Neural progenitor cell (in vitro differentiated cells): ENCODE measurements around the gene RRP8. TPM values are rescaled to one million over a fixed set of nuclear protein-coding genes. Genes with fewer than 3 reads are reported as not detected.

Experiments used
- DNase-seq: peaks from one replicate; pipeline ENCODE4 v3.0.0-alpha.2; 2016; ENCODE audit warnings: low spot score
- H2AFZ ChIP-seq: fragments of 200-600 bp; sonication (generic); replicated peaks from 2 replicates; pipeline ENCODE4 v1.6.1; 2016; ENCODE audit warnings: antibody characterized with exemption
- H3F3A ChIP-seq: fragments of 200-600 bp; sonication (generic); 2 replicates; pipeline ENCODE4 v1.6.1; 2016; ENCODE audit warnings: antibody characterized with exemption, low read depth
- H3K27ac ChIP-seq: fragments of 200-600 bp; sonication (generic); 2 replicates; pipeline ENCODE4 v1.5.1; 2016; ENCODE audit warnings: mild to moderate bottlenecking
- H3K27me3 ChIP-seq: fragments of 200-600 bp; sonication (generic); 2 replicates; pipeline ENCODE4 v1.6.1; 2016; ENCODE audit warnings: mild to moderate bottlenecking, moderate library complexity
- H3K36me3 ChIP-seq: fragments of 200-600 bp; sonication (generic); 2 replicates; pipeline ENCODE4 v1.5.1; 2016
- H3K4me1 ChIP-seq: fragments of 200-600 bp; sonication (generic); 2 replicates; pipeline ENCODE4 v1.6.1; 2016; ENCODE audit warnings: mixed run types
- H3K4me2 ChIP-seq: fragments of 200-600 bp; sonication (generic); 2 replicates; pipeline ENCODE4 v1.6.1; 2016
- H3K4me3 ChIP-seq: fragments of 200-600 bp; sonication (generic); 2 replicates; pipeline ENCODE4 v1.5.1; 2016
- H3K79me2 ChIP-seq: fragments of 200-600 bp; sonication (generic); 2 replicates; pipeline ENCODE4 v1.6.1; 2016; ENCODE audit warnings: low read depth
- H3K9ac ChIP-seq: fragments of 200-600 bp; sonication (generic); 2 replicates; pipeline ENCODE4 v1.6.1; 2016
- H3K9me3 ChIP-seq: fragments of 200-600 bp; sonication (generic); 2 replicates; pipeline ENCODE4 v1.5.1; 2016; ENCODE audit warnings: low read depth
- H4K20me1 ChIP-seq: fragments of 200-600 bp; sonication (generic); 2 replicates; pipeline ENCODE4 v1.6.1; 2016; ENCODE audit warnings: low read depth
- H3K27ac Mint-ChIP-seq: 3 replicates; pipeline ENCODE4 v1.8.0; 2021; ENCODE audit warnings: mixed read lengths
- H3K27me3 Mint-ChIP-seq: 2 replicates; pipeline ENCODE4 v1.8.0; 2022; ENCODE audit warnings: low read depth, mild to moderate bottlenecking, inconsistent platforms, moderate library complexity, mixed read lengths; ENCODE audit not compliant: insufficient read depth
- H3K36me3 Mint-ChIP-seq: 3 replicates; pipeline ENCODE4 v1.8.0; 2021; ENCODE audit warnings: mixed read lengths
- H3K4me1 Mint-ChIP-seq: 3 replicates; pipeline ENCODE4 v1.8.0; 2021; ENCODE audit warnings: mixed read lengths
- H3K4me3 Mint-ChIP-seq: 3 replicates; pipeline ENCODE4 v1.8.0; 2021; ENCODE audit warnings: mild to moderate bottlenecking, moderate library complexity, mixed read lengths
- H3K9me3 Mint-ChIP-seq: 3 replicates; pipeline ENCODE4 v1.8.0; 2020; ENCODE audit warnings: mixed read lengths
- EZH2 ChIP-seq: fragments of 200-600 bp; sonication (generic); IDR thresholded peaks from 2 replicates; pipeline ENCODE4 v1.6.1; 2017; ENCODE audit warnings: antibody characterized with exemption, mild to moderate bottlenecking, moderate library complexity
- EZH2phosphoT487 ChIP-seq: fragments of 200-600 bp; sonication (generic); IDR thresholded peaks from 2 replicates; pipeline ENCODE4 v1.6.1; 2017; ENCODE audit warnings: antibody characterized with exemption
- total RNA-seq: library from RNA; depleted of rRNA; stranded (reverse); fragments of >200 nt; gene quantifications from 2 replicates; pipeline ENCODE4 v1.2.3, GENCODE V29; 2015; ENCODE audit warnings: low replicate concordance
- TF ChIP-seq, protein P1 (sequence below): fragments of 200-600 bp; sonication (generic); IDR thresholded peaks from 2 replicates; pipeline ENCODE4 v1.5.1; 2017; ENCODE audit warnings: antibody characterized with exemption, mild to moderate bottlenecking

The RRP8 gene
- total RNA-seq, 1 donor from 2014 or later = 16.0 TPM

- peaks cover 5% of the 10 kb centered on the region for H3K27me3 Mint-ChIP-seq
- Histone ChIP-seq H3K9me3 (no peaks in the 10 kb centered on the region), H3K79me2 (no peaks in the 10 kb centered on the region), H3K27ac (no peak overlapping the region), H3F3A (no peaks in the 10 kb centered on the region), H3K4me1 (no peaks in the 10 kb centered on the region), H3K4me3 (no peak overlapping the region), H3K4me2 (no peak overlapping the region), H3K27me3 (no peaks in the 10 kb centered on the region), H3K9ac (no peak overlapping the region), H2AFZ (no peak overlapping the region), H4K20me1 (no peaks in the 10 kb centered on the region), H3K36me3 (no peaks in the 10 kb centered on the region)
- TF ChIP-seq, protein P1, sequence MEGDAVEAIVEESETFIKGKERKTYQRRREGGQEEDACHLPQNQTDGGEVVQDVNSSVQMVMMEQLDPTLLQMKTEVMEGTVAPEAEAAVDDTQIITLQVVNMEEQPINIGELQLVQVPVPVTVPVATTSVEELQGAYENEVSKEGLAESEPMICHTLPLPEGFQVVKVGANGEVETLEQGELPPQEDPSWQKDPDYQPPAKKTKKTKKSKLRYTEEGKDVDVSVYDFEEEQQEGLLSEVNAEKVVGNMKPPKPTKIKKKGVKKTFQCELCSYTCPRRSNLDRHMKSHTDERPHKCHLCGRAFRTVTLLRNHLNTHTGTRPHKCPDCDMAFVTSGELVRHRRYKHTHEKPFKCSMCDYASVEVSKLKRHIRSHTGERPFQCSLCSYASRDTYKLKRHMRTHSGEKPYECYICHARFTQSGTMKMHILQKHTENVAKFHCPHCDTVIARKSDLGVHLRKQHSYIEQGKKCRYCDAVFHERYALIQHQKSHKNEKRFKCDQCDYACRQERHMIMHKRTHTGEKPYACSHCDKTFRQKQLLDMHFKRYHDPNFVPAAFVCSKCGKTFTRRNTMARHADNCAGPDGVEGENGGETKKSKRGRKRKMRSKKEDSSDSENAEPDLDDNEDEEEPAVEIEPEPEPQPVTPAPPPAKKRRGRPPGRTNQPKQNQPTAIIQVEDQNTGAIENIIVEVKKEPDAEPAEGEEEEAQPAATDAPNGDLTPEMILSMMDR = no peak
- TF ChIP-seq EZH2phosphoT487 = no peak
- TF ChIP-seq EZH2 = no peak
- DNase-seq = no peak
- no peaks in the 10 kb centered on the region for H3K36me3 Mint-ChIP-seq
- H3K4me1 Mint-ChIP-seq = no peaks in the 10 kb centered on the region
- no peaks in the 10 kb centered on the region for H3K9me3 Mint-ChIP-seq
- no peak overlapping the region for H3K4me3 Mint-ChIP-seq
- no peak overlapping the region for H3K27ac Mint-ChIP-seq
Observed at GRCh38 chr11:6554828-6555706, 48.3 kb downstream of the RRP8 start.

GRCh38 chr11:6553634-6554033, 49.8 kb downstream of the RRP8 start:
- Mint-ChIP-seq H3K4me3 (no peak overlapping the region), H3K9me3 (no peaks in the 10 kb centered on the region), H3K36me3 (no peaks in the 10 kb centered on the region), H3K27ac (no peak overlapping the region), H3K27me3 (peaks cover under 1% of the 10 kb centered on the region), H3K4me1 (no peaks in the 10 kb centered on the region)
- H2AFZ ChIP-seq = no peak overlapping the region
- no peaks in the 10 kb centered on the region for H3K9me3 ChIP-seq
- no peaks in the 10 kb centered on the region for H4K20me1 ChIP-seq
- TF ChIP-seq EZH2 = no peak
- TF ChIP-seq, protein P1 = no peak
- no peak for TF ChIP-seq EZH2phosphoT487
- no peaks in the 10 kb centered on the region for H3K4me1 ChIP-seq
- H3K27ac ChIP-seq = no peak overlapping the region
- H3K79me2 ChIP-seq = no peaks in the 10 kb centered on the region
- H3K27me3 ChIP-seq = no peaks in the 10 kb centered on the region
- no peak overlapping the region for H3K4me3 ChIP-seq
- H3K36me3 ChIP-seq = no peaks in the 10 kb centered on the region
- no peak overlapping the region for H3K9ac ChIP-seq
- H3K4me2 ChIP-seq = no peak overlapping the region
- H3F3A ChIP-seq = no peaks in the 10 kb centered on the region
- DNase-seq = no peak

DNA sequence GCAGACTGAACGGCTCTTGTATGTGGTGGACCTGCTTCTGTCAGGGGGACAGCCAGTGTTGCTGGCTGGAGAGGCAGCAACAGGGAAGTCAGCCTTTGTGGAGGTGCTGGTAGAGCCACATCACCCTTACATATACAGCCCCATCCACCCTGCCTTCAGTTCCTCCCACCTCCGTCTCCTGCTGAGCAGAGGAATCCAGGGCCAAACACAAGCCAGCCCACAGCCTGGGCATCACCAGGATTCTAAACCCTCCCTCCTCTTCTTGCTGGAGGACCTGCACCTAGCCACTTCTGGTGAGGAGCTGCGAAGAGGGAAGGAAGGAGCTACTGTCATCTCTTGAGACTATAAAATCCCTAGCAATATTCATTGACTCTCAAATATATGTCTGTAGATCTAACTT, 54.8 kb downstream of the RRP8 start:
- no peak for DNase-seq
- H4K20me1 ChIP-seq = no peaks in the 10 kb centered on the region
- Mint-ChIP-seq H3K4me1 (no peaks in the 10 kb centered on the region), H3K27ac (no peak overlapping the region), H3K36me3 (no peaks in the 10 kb centered on the region), H3K4me3 (no peak overlapping the region), H3K27me3 (peaks cover 2% of the 10 kb centered on the region), H3K9me3 (no peaks in the 10 kb centered on the region)
- no peak overlapping the region for H3K4me2 ChIP-seq
- no peak overlapping the region for H3K9ac ChIP-seq
- no peak overlapping the region for H3K27ac ChIP-seq
- H3K9me3 ChIP-seq = no peaks in the 10 kb centered on the region
- no peak overlapping the region for H3K4me3 ChIP-seq
- H3K79me2 ChIP-seq = no peaks in the 10 kb centered on the region
- H3F3A ChIP-seq = no peaks in the 10 kb centered on the region
- H3K27me3 ChIP-seq = no peaks in the 10 kb centered on the region
- H3K4me1 ChIP-seq = no peaks in the 10 kb centered on the region
- H2AFZ ChIP-seq = no peak overlapping the region
- TF ChIP-seq, protein P1 = no peak
- TF ChIP-seq EZH2 = no peak
- TF ChIP-seq EZH2phosphoT487 = no peak
- no peaks in the 10 kb centered on the region for H3K36me3 ChIP-seq
